Measurements from ENCODE around the gene PTPRR.
A peak's percentile ranks its signal among the peaks of the same experiment; 100 is the strongest.

- TF ChIP-seq CTCF (IDR thresholded peaks at IDR 0.05) (peak in 2 of 3 donors; percentile 30 to 45), POLR2A (IDR thresholded peaks at IDR 0.05) (no peak), EP300 (IDR thresholded peaks at IDR 0.05) (no peak)
These were observed 200.7 kb downstream of the PTPRR start for GRCh38 chr12:70719672-70720420.

All from ovary (tissue), 3 donors.